ENCODE results near the gene TTC12. TPM values are rescaled to one million over a fixed set of nuclear protein-coding genes. Genes with fewer than 3 reads are reported as not detected.

TTC12 gene
- total RNA-seq, 1 donor from 2014 or later, result 6.3 TPM

GRCh38 chr11:113373981-113374560 lies 59.7 kb downstream of the TTC12 start:
- no peak for DNase-seq (ENCODE audit: low read depth)

GRCh38 chr11:113375402-113375801 lies 61.0 kb downstream of the TTC12 start:
- no peak for DNase-seq (ENCODE audit: low read depth)

GRCh38 chr11:113376156-113376555 lies 61.8 kb downstream of the TTC12 start:
- DNase-seq (ENCODE audit: low read depth), result no peak

- no peak for DNase-seq (ENCODE audit: low read depth)
Measured at GRCh38 chr11:113377681-113378412, 63.5 kb downstream of the TTC12 start.

GRCh38 chr11:113378692-113379091 lies 64.3 kb downstream of the TTC12 start:
- no peak for DNase-seq (ENCODE audit: low read depth)

- peak; percentile 15 for DNase-seq (ENCODE audit: low read depth)
Measured at GRCh38 chr11:113382121-113382520, 67.7 kb downstream of the TTC12 start.

- DNase-seq (ENCODE audit: low read depth), result peak; percentile 83
Measured at GRCh38 chr11:113384551-113384950, 70.2 kb downstream of the TTC12 start.

- no peak for DNase-seq (ENCODE audit: low read depth)
Measured at GRCh38 chr11:113385749-113386148, 71.4 kb downstream of the TTC12 start.

GRCh38 chr11:113386866-113387265 lies 72.5 kb downstream of the TTC12 start:
- no peak for DNase-seq (ENCODE audit: low read depth)

GRCh38 chr11:113387605-113388211 lies 73.3 kb downstream of the TTC12 start, which contains the start of gene ANKK1:
Gene ANKK1 (plus strand): TSS chr11:113387779. CDS start chr11:113387885, 106 bp downstream.
- DNase-seq (ENCODE audit: low read depth), result no peak

- no peak for DNase-seq (ENCODE audit: low read depth)
Measured at GRCh38 chr11:113389272-113389671, 74.9 kb downstream of the TTC12 start.

- DNase-seq (ENCODE audit: low read depth), result no peak
Measured at GRCh38 chr11:113392236-113392921, 78.0 kb downstream of the TTC12 start.

GRCh38 chr11:113393501-113393985 lies 79.2 kb downstream of the TTC12 start:
- DNase-seq (ENCODE audit: low read depth), result no peak

GRCh38 chr11:113394919-113395318 lies 80.5 kb downstream of the TTC12 start:
- DNase-seq (ENCODE audit: low read depth), result no peak

- DNase-seq (ENCODE audit: low read depth), result no peak
Measured at GRCh38 chr11:113395782-113396336, 81.5 kb downstream of the TTC12 start.

- DNase-seq (ENCODE audit: low read depth), result no peak
Measured at GRCh38 chr11:113396690-113397089, 82.3 kb downstream of the TTC12 start.

- DNase-seq (ENCODE audit: low read depth), result no peak
Measured at GRCh38 chr11:113397212-113397611, 82.8 kb downstream of the TTC12 start.

- DNase-seq (ENCODE audit: low read depth), result no peak
Measured at GRCh38 chr11:113397821-113398220, 83.4 kb downstream of the TTC12 start.

- DNase-seq (ENCODE audit: low read depth), result no peak
Measured at GRCh38 chr11:113398669-113399430, 84.5 kb downstream of the TTC12 start.

- DNase-seq (ENCODE audit: low read depth), result no peak
Measured at GRCh38 chr11:113400631-113401230, 86.3 kb downstream of the TTC12 start.
